ENCODE measurements around the gene PI4K2B.

DNA sequence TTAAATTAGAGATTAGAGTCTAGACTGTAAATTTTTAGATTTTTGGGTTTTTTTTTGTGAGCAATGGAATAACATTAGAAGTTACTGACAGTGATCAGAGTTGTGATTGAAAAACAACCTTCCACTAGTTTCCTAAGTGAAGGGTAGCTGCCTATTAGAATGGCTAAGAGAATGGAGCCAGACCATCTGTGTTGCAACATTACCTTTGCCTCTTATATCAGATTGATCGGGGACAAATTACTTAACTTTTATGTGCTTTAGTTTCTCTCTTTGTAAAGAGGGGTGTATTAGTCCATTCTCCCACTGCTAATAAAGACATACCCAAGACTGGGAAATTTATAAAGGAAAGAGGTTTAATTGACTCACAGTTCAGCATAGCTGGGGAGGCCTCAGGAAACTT lies 12.5 kb upstream of the PI4K2B start:
- TF ChIP-seq RCOR1 (conservative IDR thresholded peaks at IDR 0.05; ENCODE audit: low read depth, low read length) (no peak), HDAC6 (IDR thresholded peaks at IDR 0.05; ENCODE audit: unreplicated experiment) (no peak), EZH2 (IDR thresholded peaks at IDR 0.05; ENCODE audit: borderline replicate concordance, control insufficient read depth, low read depth, low read length) (no peak), POLR2A (IDR thresholded peaks at IDR 0.05; ENCODE audit: low read depth, low read length) (no peak), RAD21 (IDR thresholded peaks at IDR 0.05; ENCODE audit: insufficient read depth, low read depth, low read length) (no peak), CEBPB (IDR thresholded peaks at IDR 0.05; ENCODE audit: borderline replicate concordance in 1 of 2, low read depth in 2 of 2, low read length in 2 of 2) (no peak), EGR1 (IDR thresholded peaks at IDR 0.05; ENCODE audit: borderline replicate concordance in 1 of 2, low read depth in 2 of 2, low read length in 2 of 2) (no peak), JUND (IDR thresholded peaks at IDR 0.05; ENCODE audit: low read depth, low read length) (no peak), CHD2 (IDR thresholded peaks at IDR 0.05; ENCODE audit: borderline replicate concordance, low read depth, low read length) (no peak), TCF12 (IDR thresholded peaks at IDR 0.05; ENCODE audit: low read depth, low read length) (no peak)
- TF ChIP-seq, protein P1, sequence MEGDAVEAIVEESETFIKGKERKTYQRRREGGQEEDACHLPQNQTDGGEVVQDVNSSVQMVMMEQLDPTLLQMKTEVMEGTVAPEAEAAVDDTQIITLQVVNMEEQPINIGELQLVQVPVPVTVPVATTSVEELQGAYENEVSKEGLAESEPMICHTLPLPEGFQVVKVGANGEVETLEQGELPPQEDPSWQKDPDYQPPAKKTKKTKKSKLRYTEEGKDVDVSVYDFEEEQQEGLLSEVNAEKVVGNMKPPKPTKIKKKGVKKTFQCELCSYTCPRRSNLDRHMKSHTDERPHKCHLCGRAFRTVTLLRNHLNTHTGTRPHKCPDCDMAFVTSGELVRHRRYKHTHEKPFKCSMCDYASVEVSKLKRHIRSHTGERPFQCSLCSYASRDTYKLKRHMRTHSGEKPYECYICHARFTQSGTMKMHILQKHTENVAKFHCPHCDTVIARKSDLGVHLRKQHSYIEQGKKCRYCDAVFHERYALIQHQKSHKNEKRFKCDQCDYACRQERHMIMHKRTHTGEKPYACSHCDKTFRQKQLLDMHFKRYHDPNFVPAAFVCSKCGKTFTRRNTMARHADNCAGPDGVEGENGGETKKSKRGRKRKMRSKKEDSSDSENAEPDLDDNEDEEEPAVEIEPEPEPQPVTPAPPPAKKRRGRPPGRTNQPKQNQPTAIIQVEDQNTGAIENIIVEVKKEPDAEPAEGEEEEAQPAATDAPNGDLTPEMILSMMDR (IDR thresholded peaks at IDR 0.05 in 2 of 3, conservative IDR thresholded peaks at IDR 0.05 in 1 of 3; ENCODE audit: control insufficient read depth in 2 of 3, extremely low read depth in 1 of 3, insufficient read depth in 1 of 3, low read depth in 3 of 3, low read length in 3 of 3), result no peak
- TF ChIP-seq, protein P2, sequence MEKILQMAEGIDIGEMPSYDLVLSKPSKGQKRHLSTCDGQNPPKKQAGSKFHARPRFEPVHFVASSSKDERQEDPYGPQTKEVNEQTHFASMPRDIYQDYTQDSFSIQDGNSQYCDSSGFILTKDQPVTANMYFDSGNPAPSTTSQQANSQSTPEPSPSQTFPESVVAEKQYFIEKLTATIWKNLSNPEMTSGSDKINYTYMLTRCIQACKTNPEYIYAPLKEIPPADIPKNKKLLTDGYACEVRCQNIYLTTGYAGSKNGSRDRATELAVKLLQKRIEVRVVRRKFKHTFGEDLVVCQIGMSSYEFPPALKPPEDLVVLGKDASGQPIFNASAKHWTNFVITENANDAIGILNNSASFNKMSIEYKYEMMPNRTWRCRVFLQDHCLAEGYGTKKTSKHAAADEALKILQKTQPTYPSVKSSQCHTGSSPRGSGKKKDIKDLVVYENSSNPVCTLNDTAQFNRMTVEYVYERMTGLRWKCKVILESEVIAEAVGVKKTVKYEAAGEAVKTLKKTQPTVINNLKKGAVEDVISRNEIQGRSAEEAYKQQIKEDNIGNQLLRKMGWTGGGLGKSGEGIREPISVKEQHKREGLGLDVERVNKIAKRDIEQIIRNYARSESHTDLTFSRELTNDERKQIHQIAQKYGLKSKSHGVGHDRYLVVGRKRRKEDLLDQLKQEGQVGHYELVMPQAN (conservative IDR thresholded peaks at IDR 0.05), result no peak
- TF ChIP-seq, protein P3, sequence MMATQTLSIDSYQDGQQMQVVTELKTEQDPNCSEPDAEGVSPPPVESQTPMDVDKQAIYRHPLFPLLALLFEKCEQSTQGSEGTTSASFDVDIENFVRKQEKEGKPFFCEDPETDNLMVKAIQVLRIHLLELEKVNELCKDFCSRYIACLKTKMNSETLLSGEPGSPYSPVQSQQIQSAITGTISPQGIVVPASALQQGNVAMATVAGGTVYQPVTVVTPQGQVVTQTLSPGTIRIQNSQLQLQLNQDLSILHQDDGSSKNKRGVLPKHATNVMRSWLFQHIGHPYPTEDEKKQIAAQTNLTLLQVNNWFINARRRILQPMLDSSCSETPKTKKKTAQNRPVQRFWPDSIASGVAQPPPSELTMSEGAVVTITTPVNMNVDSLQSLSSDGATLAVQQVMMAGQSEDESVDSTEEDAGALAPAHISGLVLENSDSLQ (IDR thresholded peaks at IDR 0.05), result no peak
